Measurements from ENCODE around the gene PRKCE.

The PRKCE gene

GRCh38 chr2:45876611-45877010 is 225.1 kb downstream of the PRKCE start:
- DNase-seq (ENCODE audit: low read depth, low spot score) = no peak
- H3K9me3 ChIP-seq (ENCODE audit: insufficient read depth, low read length) = peaks cover 10% of the 10 kb centered on the region
- H3K4me1 ChIP-seq (ENCODE audit: insufficient read depth, insufficient read length) = no peaks in the 10 kb centered on the region
- H3K9ac ChIP-seq (ENCODE audit: insufficient read length, low read depth) = no peak overlapping the region
- no peaks in the 10 kb centered on the region for H3K27me3 ChIP-seq (ENCODE audit: insufficient read depth, insufficient read length)
- TF ChIP-seq YY1 (IDR thresholded peaks at IDR 0.05; ENCODE audit: insufficient read depth, insufficient read length) = no peak
- TF ChIP-seq SUZ12 (IDR thresholded peaks at IDR 0.05; ENCODE audit: extremely low read depth, insufficient read depth, insufficient read length) = no peak
- TF ChIP-seq ZNF274 (IDR thresholded peaks at IDR 0.05; ENCODE audit: low read depth, low read length) = no peak
- H3K4me3 ChIP-seq (ENCODE audit: insufficient read length, low read depth) = no peak overlapping the region
- H3K36me3 ChIP-seq (ENCODE audit: insufficient read depth, insufficient read length, low read length) = no peaks in the 10 kb centered on the region

- Histone ChIP-seq H3K9me3 (ENCODE audit: insufficient read depth, low read length) (peaks cover 10% of the 10 kb centered on the region), H3K4me3 (ENCODE audit: insufficient read length, low read depth) (no peak overlapping the region), H3K27me3 (ENCODE audit: insufficient read depth, insufficient read length) (no peaks in the 10 kb centered on the region), H3K4me1 (ENCODE audit: insufficient read depth, insufficient read length) (no peaks in the 10 kb centered on the region), H3K36me3 (ENCODE audit: insufficient read depth, insufficient read length, low read length) (no peaks in the 10 kb centered on the region), H3K9ac (ENCODE audit: insufficient read length, low read depth) (no peak overlapping the region)
- no peak for DNase-seq (ENCODE audit: low read depth, low spot score)
- TF ChIP-seq ZNF274 (IDR thresholded peaks at IDR 0.05; ENCODE audit: low read depth, low read length) = no peak
- TF ChIP-seq YY1 (IDR thresholded peaks at IDR 0.05; ENCODE audit: insufficient read depth, insufficient read length) = no peak
- no peak for TF ChIP-seq SUZ12 (IDR thresholded peaks at IDR 0.05; ENCODE audit: extremely low read depth, insufficient read depth, insufficient read length)
These were observed 227.9 kb downstream of the PRKCE start for GRCh38 chr2:45879406-45879805.

- Histone ChIP-seq H3K9me3 (ENCODE audit: insufficient read depth, low read length) (peaks cover 10% of the 10 kb centered on the region), H3K9ac (ENCODE audit: insufficient read length, low read depth) (no peak overlapping the region), H3K27me3 (ENCODE audit: insufficient read depth, insufficient read length) (no peaks in the 10 kb centered on the region), H3K4me3 (ENCODE audit: insufficient read length, low read depth) (no peak overlapping the region), H3K4me1 (ENCODE audit: insufficient read depth, insufficient read length) (no peaks in the 10 kb centered on the region), H3K36me3 (ENCODE audit: insufficient read depth, insufficient read length, low read length) (no peaks in the 10 kb centered on the region)
- TF ChIP-seq YY1 (IDR thresholded peaks at IDR 0.05; ENCODE audit: insufficient read depth, insufficient read length) (no peak), SUZ12 (IDR thresholded peaks at IDR 0.05; ENCODE audit: extremely low read depth, insufficient read depth, insufficient read length) (no peak), ZNF274 (IDR thresholded peaks at IDR 0.05; ENCODE audit: low read depth, low read length) (no peak)
- no peak for DNase-seq (ENCODE audit: low read depth, low spot score)
These were observed 228.5 kb downstream of the PRKCE start for GRCh38 chr2:45879936-45880335.

GRCh38 chr2:45881970-45882581 is 230.6 kb downstream of the PRKCE start:
- no peaks in the 10 kb centered on the region for H3K4me1 ChIP-seq (ENCODE audit: insufficient read depth, insufficient read length)
- no peak overlapping the region for H3K4me3 ChIP-seq (ENCODE audit: insufficient read length, low read depth)
- H3K9me3 ChIP-seq (ENCODE audit: insufficient read depth, low read length) = peaks cover 4% of the 10 kb centered on the region; the same call in 1 of the 2 replicates
- no peak overlapping the region for H3K9ac ChIP-seq (ENCODE audit: insufficient read length, low read depth)
- H3K27me3 ChIP-seq (ENCODE audit: insufficient read depth, insufficient read length) = no peaks in the 10 kb centered on the region
- TF ChIP-seq SUZ12 (IDR thresholded peaks at IDR 0.05; ENCODE audit: extremely low read depth, insufficient read depth, insufficient read length) (no peak), YY1 (IDR thresholded peaks at IDR 0.05; ENCODE audit: insufficient read depth, insufficient read length) (no peak), ZNF274 (IDR thresholded peaks at IDR 0.05; ENCODE audit: low read depth, low read length) (no peak)
- DNase-seq (ENCODE audit: low read depth, low spot score) = no peak
- H3K36me3 ChIP-seq (ENCODE audit: insufficient read depth, insufficient read length, low read length) = no peaks in the 10 kb centered on the region

- Histone ChIP-seq H3K4me3 (ENCODE audit: insufficient read length, low read depth) (no peak overlapping the region), H3K4me1 (ENCODE audit: insufficient read depth, insufficient read length) (no peaks in the 10 kb centered on the region), H3K36me3 (ENCODE audit: insufficient read depth, insufficient read length, low read length) (no peaks in the 10 kb centered on the region), H3K27me3 (ENCODE audit: insufficient read depth, insufficient read length) (no peaks in the 10 kb centered on the region), H3K9ac (ENCODE audit: insufficient read length, low read depth) (no peak overlapping the region), H3K9me3 (ENCODE audit: insufficient read depth, low read length) (peaks cover 2% of the 10 kb centered on the region; the same call in 1 of the 2 replicates)
- no peak for DNase-seq (ENCODE audit: low read depth, low spot score)
- TF ChIP-seq ZNF274 (IDR thresholded peaks at IDR 0.05; ENCODE audit: low read depth, low read length) = no peak
- no peak for TF ChIP-seq SUZ12 (IDR thresholded peaks at IDR 0.05; ENCODE audit: extremely low read depth, insufficient read depth, insufficient read length)
- TF ChIP-seq YY1 (IDR thresholded peaks at IDR 0.05; ENCODE audit: insufficient read depth, insufficient read length) = no peak
These were observed 231.5 kb downstream of the PRKCE start for GRCh38 chr2:45882707-45883602.

- Histone ChIP-seq H3K36me3 (ENCODE audit: insufficient read depth, insufficient read length, low read length) (no peaks in the 10 kb centered on the region), H3K4me3 (ENCODE audit: insufficient read length, low read depth) (no peak overlapping the region), H3K27me3 (ENCODE audit: insufficient read depth, insufficient read length) (no peaks in the 10 kb centered on the region), H3K9ac (ENCODE audit: insufficient read length, low read depth) (no peak overlapping the region), H3K9me3 (ENCODE audit: insufficient read depth, low read length) (no peaks in the 10 kb centered on the region), H3K4me1 (ENCODE audit: insufficient read depth, insufficient read length) (no peaks in the 10 kb centered on the region)
- TF ChIP-seq YY1 (IDR thresholded peaks at IDR 0.05; ENCODE audit: insufficient read depth, insufficient read length) = no peak
- no peak for TF ChIP-seq ZNF274 (IDR thresholded peaks at IDR 0.05; ENCODE audit: low read depth, low read length)
- TF ChIP-seq SUZ12 (IDR thresholded peaks at IDR 0.05; ENCODE audit: extremely low read depth, insufficient read depth, insufficient read length) = no peak
- DNase-seq (ENCODE audit: low read depth, low spot score) = no peak
These were observed 232.1 kb downstream of the PRKCE start for GRCh38 chr2:45883603-45884000.

- H3K9me3 ChIP-seq (ENCODE audit: insufficient read depth, low read length) = no peaks in the 10 kb centered on the region
- no peak for DNase-seq (ENCODE audit: low read depth, low spot score)
- H3K9ac ChIP-seq (ENCODE audit: insufficient read length, low read depth) = no peak overlapping the region
- TF ChIP-seq SUZ12 (IDR thresholded peaks at IDR 0.05; ENCODE audit: extremely low read depth, insufficient read depth, insufficient read length) (no peak), YY1 (IDR thresholded peaks at IDR 0.05; ENCODE audit: insufficient read depth, insufficient read length) (no peak), ZNF274 (IDR thresholded peaks at IDR 0.05; ENCODE audit: low read depth, low read length) (no peak)
- peaks cover 3% of the 10 kb centered on the region for H3K4me1 ChIP-seq (ENCODE audit: insufficient read depth, insufficient read length)
- H3K27me3 ChIP-seq (ENCODE audit: insufficient read depth, insufficient read length) = no peaks in the 10 kb centered on the region
- H3K36me3 ChIP-seq (ENCODE audit: insufficient read depth, insufficient read length, low read length) = no peaks in the 10 kb centered on the region
- H3K4me3 ChIP-seq (ENCODE audit: insufficient read length, low read depth) = no peak overlapping the region
These were observed 232.7 kb downstream of the PRKCE start for GRCh38 chr2:45884126-45884525.

All from NT2/D1 (cell line).